Heart left ventricle (tissue), 16 donors: ENCODE measurements around the gene PPP3R2. TPM values are rescaled to one million over a fixed set of nuclear protein-coding genes. Genes with fewer than 3 reads are reported as not detected.

Experiments
- ATAC-seq, 4 donors: fragments of 200-7000 bp; cut with Tn5 transposase; one replicate each; pipeline ENCODE4 v1.9.1; 2020 to 2022; ENCODE audit warnings: moderate library complexity in 4 of 4, mild to moderate bottlenecking in 3 of 4, moderate number of reproducible peaks in 1 of 4
- DNase-seq, 5 donors: peaks; one replicate each; pipeline ENCODE4 v3.0.0-alpha.2; 2020
- H3K27ac ChIP-seq, 12 donors: fragments of 200-600 bp; sonication (generic) in 4 of 12; one replicate each; pipeline versions ENCODE4 v1.5.0 to v1.8.0; 2016 to 2022; ENCODE audit warnings: mild to moderate bottlenecking in 2 of 12
- H3K27me3 ChIP-seq, 9 donors: fragments of 200-600 bp; sonication (generic) in 2 of 9; one replicate each; pipeline versions ENCODE4 v1.5.1 to v1.8.0; 2016 to 2022; ENCODE audit warnings: mild to moderate bottlenecking in 3 of 9
- H3K36me3 ChIP-seq, 9 donors: fragments of 200-600 bp; sonication (generic) in 2 of 9; one replicate each; pipeline versions ENCODE4 v1.5.0 to v1.8.0; 2018 to 2022; ENCODE audit warnings: mild to moderate bottlenecking in 2 of 9
- H3K4me1 ChIP-seq, 12 donors: fragments of 200-600 bp; sonication (generic) in 4 of 12; one replicate each; pipeline versions ENCODE4 v1.5.0 to v1.8.0; 2016 to 2022; ENCODE audit warnings: mild to moderate bottlenecking in 3 of 12
- H3K4me3 ChIP-seq, 12 donors: fragments of 200-600 bp; sonication (generic) in 4 of 12; one replicate each; pipeline versions ENCODE4 v1.5.0 to v1.8.0; 2017 to 2022; ENCODE audit warnings: mild to moderate bottlenecking in 9 of 12, moderate library complexity in 4 of 12
- H3K9me3 ChIP-seq, 12 donors: fragments of 200-600 bp; sonication (generic) in 4 of 12; one replicate each; pipeline versions ENCODE4 v1.5.0 to v1.8.0; 2016 to 2022; ENCODE audit warnings: mild to moderate bottlenecking in 1 of 12
- CTCF ChIP-seq, 12 donors: fragments of 200-600 bp; sonication (generic) in 4 of 12; IDR thresholded peaks; one replicate each; pipeline versions ENCODE4 v1.5.0 to v1.8.0; 2018 to 2022; ENCODE audit warnings: antibody characterized with exemption in 12 of 12, mild to moderate bottlenecking in 5 of 12
- POLR2A ChIP-seq, 2 donors: fragments of 450-650 bp; IDR thresholded peaks; one replicate each; pipeline ENCODE4 v1.6.1; 2017; ENCODE audit warnings: antibody characterized with exemption in 2 of 2, mild to moderate bottlenecking in 2 of 2, moderate library complexity in 2 of 2
- WGBS, 4 donors: extraction: QIAGEN DNeasy Blood & Tissue Kit in 2 of 4; methylation state at CpG; one replicate each; pipeline versions ENCODE4 v1.1.5 to v1.1.7; 2013 to 2018; 5-methylcytosine and 5-hydroxymethylcytosine counted together
- intact Hi-C, 10 donors: fragments of 100-400 bp; cut with DNase I; formaldehyde crosslinking; loops; one replicate each; pipeline versions ENCODE4 v1.11.1 to v1.14.2; 2022
- polyA plus RNA-seq, 2 donors: library from polyadenylated mRNA; stranded (reverse); fragments of 200-250 nt; gene quantifications; one replicate each; pipeline ENCODE4 v1.2.3, GENCODE V29; 2013
- total RNA-seq, 9 donors: library from RNA; depleted of rRNA in 2 of 9; stranded (reverse); fragments of >200 nt in 2 of 9; fragmentation: NEBNext Ultra II Directional in 3 of 9; extraction: Animal tissue kit (Norgen Biotek cat#: 25700) in 3 of 9; gene quantifications; one replicate each; pipeline versions ENCODE4 v1.1.0 to v1.2.4, GENCODE V29; 2016 to 2023
- donor health status: ischemic (EF 13 %, LVEDD 7.1; RV severe dilation, severe dysfunction).
- donor health status: healthy with polysubstance abuse.
- donor health status: DM: no; HTN: yes; CAD: no.
- donor health status: DM: no; HTN: no; CAD: no.
- donor health status: ischemic (EF 25% LVEDD 6.9; RV normal size, moderate dysfunction).
- donor health status: ischemic (EF 25% LVEDD 5.7; RV mildly dilated, moderate dysfunction).
- donor health status: healthy.
- donor health status: DM: yes; HTN: yes; CAD: no.
- donor health status: ischemic (EF 35%, LVEDD 5.7; RV mildly dilated, moderate dysfunction).
- donor health status: nonischemic (EF 11% LVEDD 7.7; RV severe dilation, severe dysfunction).
- donor health status: DM: yes; HTN: yes; CAD: no.
- donor health status: PGD.
- donor health status: ischemic (EF 29% LVEDD 5.4; RV normal size, mild dysfunction).
- donor health status: nonischemic (EF 23%, LVEDD 6.1; RV moderate dilation, normal function).

PPP3R2 gene
- total and polyA plus RNA-seq, 11 donors: not detected

- DNase-seq (no peak), ATAC-seq (no peak)
- WGBS, 4 donors: 70 to 82% (median 76%) methylated on average over 5 of the region's 5 CpGs
- Histone ChIP-seq H3K36me3 (no peaks in the 10 kb centered on the region), H3K4me3 (no peak overlapping the region), H3K4me1 (no peaks in the 10 kb centered on the region), H3K9me3 (no peaks in the 10 kb centered on the region), H3K27ac (no peak overlapping the region), H3K27me3 (no peaks in the 10 kb centered on the region)
- intact Hi-C loops: no loop called here
- TF ChIP-seq CTCF (IDR thresholded peaks at IDR 0.05): no peak
- TF ChIP-seq POLR2A (IDR thresholded peaks at IDR 0.05): no peak
Observed at GRCh38 chr9:101629636-101630035, 34.9 kb upstream of the PPP3R2 start.

- DNase-seq: no peak
- intact Hi-C loops: no loop called here
- no peaks in the 10 kb centered on the region for H3K27me3 ChIP-seq
- 63 to 67% (median 65%) methylated on average over 4 of the region's 4 CpGs for WGBS, 4 donors
- no peaks in the 10 kb centered on the region for H3K36me3 ChIP-seq
- no peak for TF ChIP-seq POLR2A (IDR thresholded peaks at IDR 0.05)
- no peak for TF ChIP-seq CTCF (IDR thresholded peaks at IDR 0.05)
- ATAC-seq: no peak
- no peak overlapping the region for H3K4me3 ChIP-seq
- no peaks in the 10 kb centered on the region for H3K9me3 ChIP-seq
- no peaks in the 10 kb centered on the region for H3K4me1 ChIP-seq
- no peak overlapping the region for H3K27ac ChIP-seq
Observed at GRCh38 chr9:101628173-101628572, 33.4 kb upstream of the PPP3R2 start.

GRCh38 chr9:101626295-101626694 is 31.5 kb upstream of the PPP3R2 start:
- Histone ChIP-seq H3K27ac (no peak overlapping the region), H3K4me3 (no peak overlapping the region), H3K4me1 (no peaks in the 10 kb centered on the region), H3K36me3 (no peaks in the 10 kb centered on the region), H3K9me3 (no peaks in the 10 kb centered on the region), H3K27me3 (peaks cover 0 to 4% (median 0%) of the 10 kb centered on the region in 9 donors)
- ATAC-seq (no peak), DNase-seq (no peak)
- intact Hi-C loops: no loop called here
- 62 to 84% (median 74%) methylated on average over 1 of the region's 1 CpG for WGBS, 4 donors
- TF ChIP-seq POLR2A (IDR thresholded peaks at IDR 0.05) (no peak), CTCF (IDR thresholded peaks at IDR 0.05) (no peak)

DNA sequence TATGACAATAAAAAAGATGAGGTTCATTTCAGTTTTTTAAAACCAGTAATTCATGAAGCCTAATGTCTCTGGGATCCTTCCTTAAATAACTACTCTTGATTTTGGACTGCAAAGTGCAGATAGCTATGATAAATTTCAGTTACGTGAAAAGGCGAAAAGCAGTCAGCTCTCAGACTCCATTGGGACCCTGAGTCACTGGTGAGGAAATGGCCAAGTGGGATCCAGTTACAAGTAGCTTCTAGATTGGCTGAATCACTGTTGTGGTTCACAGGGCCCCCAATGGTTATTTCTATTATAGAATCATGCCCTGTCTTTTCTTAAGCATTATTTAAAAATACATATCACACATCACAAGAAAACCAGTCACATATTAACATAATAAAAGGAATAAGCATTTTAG is 31.1 kb upstream of the PPP3R2 start:
- TF ChIP-seq CTCF (IDR thresholded peaks at IDR 0.05) (no peak), POLR2A (IDR thresholded peaks at IDR 0.05) (no peak)
- H3K4me1 ChIP-seq: no peaks in the 10 kb centered on the region
- H3K9me3 ChIP-seq: no peaks in the 10 kb centered on the region
- WGBS, 4 donors: 72 to 81% (median 74%) methylated on average over 2 of the region's 2 CpGs
- ATAC-seq: no peak
- no peak overlapping the region for H3K4me3 ChIP-seq
- no peaks in the 10 kb centered on the region for H3K36me3 ChIP-seq
- no peak for DNase-seq
- intact Hi-C loops: no loop called here
- no peak overlapping the region for H3K27ac ChIP-seq
- H3K27me3 ChIP-seq: peaks cover 0 to 4% (median 0%) of the 10 kb centered on the region in 9 donors
